Stimulated activated CD8-positive, alpha-beta memory T cell treated with anti-CD3 and anti-CD28 coated beads, Interleukin-15, amount 100 ng/mL, for 48 hours (primary cell): ENCODE measurements around the gene NCBP1.

Experiments
- DNase-seq, 2 donors: peaks; one replicate each; pipeline ENCODE4 v3.0.0-alpha.2; 2020; ENCODE audit warnings: low read depth in 2 of 2

The NCBP1 gene

DNA sequence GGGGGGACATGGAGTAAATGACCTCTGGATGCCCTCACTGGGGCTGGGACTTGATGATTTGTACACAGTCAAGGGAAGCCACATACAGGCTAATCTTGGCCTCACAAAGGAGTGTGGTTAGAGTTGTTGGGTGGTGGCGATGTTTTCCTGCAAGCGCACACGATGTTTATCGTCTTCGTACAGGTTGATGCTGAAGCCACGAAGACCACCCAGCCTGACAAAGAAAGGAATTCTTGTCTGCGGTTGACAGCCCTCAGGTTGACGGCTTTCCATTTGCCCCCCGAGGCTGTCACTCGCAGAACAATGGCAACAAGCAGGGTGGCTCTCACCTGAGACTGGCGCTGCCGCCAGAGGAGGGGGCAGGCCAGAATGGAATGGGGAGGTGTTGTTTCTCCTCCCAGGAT, 77.6 kb downstream of the NCBP1 start:
- no peak for DNase-seq

- DNase-seq: no peak
These were observed 80.8 kb downstream of the NCBP1 start for GRCh38 chr9:97714435-97714834.

DNA sequence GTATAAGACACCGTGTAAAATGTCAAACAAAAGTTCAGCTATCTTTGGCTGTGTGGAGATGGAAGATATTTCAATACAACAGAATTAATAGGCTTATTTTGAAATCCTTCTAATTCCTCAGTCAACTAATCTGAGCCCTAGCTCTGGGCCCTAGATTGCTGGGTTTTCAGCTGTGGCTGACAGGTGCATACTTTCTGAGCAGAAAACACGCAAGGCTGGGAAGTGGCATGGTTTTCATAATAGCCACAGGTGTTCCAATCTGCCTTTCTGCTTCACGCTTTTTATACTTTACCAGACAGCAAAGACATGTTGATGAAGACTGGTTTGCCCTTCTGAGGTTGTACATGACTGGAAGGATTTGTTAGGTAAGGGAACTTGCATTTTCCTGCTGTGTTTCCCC, 84.2 kb downstream of the NCBP1 start:
- DNase-seq: no peak

DNA sequence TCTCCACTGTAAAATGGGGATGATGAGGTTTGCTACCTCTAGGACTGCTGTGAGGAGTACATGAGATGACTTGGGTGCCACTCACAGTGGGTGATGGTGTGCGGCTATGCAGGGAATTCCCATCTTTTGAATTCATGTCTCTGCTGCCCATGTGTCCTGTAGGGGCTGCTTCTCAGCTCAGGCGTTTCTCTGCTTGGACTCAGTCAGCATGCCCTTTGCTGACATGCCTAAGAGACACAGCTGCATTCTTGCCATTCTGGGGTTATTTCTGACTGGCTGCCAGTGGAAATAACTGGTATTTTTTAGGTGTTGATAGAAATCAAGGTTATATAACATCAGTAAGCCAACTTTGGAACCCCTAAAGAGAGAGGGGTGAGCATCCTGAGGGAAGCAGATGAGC, 87.8 kb downstream of the NCBP1 start:
- no peak for DNase-seq

- no peak for DNase-seq
These were observed 88.7 kb downstream of the NCBP1 start for GRCh38 chr9:97722331-97722730.
